ENCODE data around the gene RETREG1.

- TF ChIP-seq CTCF (conservative IDR thresholded peaks at IDR 0.05; ENCODE audit: low read length) (no peak), EZH2phosphoT487 (IDR thresholded peaks at IDR 0.05; ENCODE audit: borderline replicate concordance) (no peak)
Observed at GRCh38 chr5:16486711-16487111, 130.1 kb downstream of the RETREG1 start.
